GM20431 (cell line): ENCODE data around the gene PIK3C2B.

ENCODE experiments used
- in situ Hi-C: fragments of 300-500 bp; cut with MseI, MboI; formaldehyde crosslinking; loops from one replicate; pipeline ENCODE4 v1.15.0; 2020; ENCODE audit warnings: low sequenced_read_pairs; ENCODE audit not compliant: unreplicated experiment

Gene PIK3C2B

DNA sequence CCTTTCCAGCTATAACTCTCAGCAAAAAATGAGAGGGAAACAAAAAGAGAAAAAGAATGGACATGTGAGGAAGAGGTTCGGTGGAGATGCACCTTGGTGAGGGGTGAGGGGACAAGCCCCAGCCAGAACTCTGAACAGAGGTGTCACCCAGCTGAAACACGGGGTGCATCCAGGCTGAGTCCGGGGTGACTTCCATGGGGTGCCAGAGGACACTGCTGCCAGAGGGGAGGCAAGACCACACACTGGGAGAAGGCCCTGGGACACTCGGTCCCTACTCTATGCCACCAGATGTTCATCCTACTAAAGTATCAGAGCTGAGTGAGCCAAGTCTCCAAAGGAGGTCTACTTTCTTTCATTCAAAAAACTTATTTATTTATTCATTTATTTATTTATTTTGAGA is 46.9 kb downstream of the PIK3C2B start:
- in situ Hi-C loops: loop anchor here (10.0 kb wide), 1 partner anchor 57 kb away; no protein-coding TSS in a partner anchor

DNA sequence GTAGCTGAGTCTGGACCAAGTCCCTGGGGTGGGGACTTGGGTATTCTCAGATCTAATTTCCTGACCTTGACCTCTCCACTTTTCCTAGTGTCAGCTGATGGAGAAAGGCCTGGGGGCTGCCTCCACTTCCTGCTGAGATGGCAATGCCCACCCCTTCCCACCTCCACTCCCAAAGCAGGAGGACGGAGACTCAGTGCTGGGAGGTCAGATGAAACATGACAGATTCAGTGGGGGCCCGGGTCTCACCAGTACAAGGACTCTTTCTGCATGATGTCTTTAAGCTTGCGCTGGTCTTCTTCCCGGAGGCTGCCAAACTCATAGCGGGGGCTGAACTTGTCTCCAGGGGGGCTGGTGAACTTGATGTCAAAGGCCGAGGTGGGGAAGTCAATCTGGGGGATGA is 47.4 kb downstream of the PIK3C2B start:
- in situ Hi-C loops: loop anchor here (10.0 kb wide), 1 partner anchor 58 kb away; no protein-coding TSS in a partner anchor

DNA sequence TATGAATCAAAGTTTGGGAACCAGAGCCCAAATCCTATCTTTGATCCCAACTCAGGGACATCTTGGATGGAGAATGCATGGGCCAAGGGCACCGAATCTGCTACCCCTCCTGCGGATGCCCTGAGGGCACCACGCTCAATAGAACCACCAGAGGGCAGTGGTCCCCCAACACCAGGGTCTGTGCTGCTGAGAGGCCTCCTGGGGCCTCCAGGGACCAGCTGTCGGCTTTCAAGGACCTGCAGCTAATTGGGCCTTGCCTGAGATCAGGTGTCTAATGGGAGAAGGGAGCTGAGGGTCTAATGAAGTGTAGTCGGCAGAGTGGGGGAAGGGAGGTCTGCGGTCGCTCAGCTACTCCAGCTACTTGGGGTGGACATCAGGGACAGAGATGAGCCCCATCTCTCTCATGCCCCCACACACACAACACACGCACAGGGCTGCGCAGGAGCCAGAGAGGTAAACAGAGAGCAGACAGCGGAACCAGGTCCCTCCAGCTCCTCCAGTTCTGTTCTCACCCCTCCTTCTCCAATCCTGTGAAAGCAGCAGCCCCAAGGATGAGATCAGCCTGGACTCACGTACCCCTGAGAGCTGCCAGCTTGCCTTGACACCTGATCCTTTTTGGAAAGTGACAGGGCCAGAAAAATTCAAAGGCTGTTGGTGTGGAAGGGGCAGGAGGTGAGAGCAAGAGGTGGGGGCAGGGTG is 48.0 kb downstream of the PIK3C2B start:
- in situ Hi-C loops: loop anchor here (10.0 kb wide), 1 partner anchor 58 kb away; no protein-coding TSS in a partner anchor

DNA sequence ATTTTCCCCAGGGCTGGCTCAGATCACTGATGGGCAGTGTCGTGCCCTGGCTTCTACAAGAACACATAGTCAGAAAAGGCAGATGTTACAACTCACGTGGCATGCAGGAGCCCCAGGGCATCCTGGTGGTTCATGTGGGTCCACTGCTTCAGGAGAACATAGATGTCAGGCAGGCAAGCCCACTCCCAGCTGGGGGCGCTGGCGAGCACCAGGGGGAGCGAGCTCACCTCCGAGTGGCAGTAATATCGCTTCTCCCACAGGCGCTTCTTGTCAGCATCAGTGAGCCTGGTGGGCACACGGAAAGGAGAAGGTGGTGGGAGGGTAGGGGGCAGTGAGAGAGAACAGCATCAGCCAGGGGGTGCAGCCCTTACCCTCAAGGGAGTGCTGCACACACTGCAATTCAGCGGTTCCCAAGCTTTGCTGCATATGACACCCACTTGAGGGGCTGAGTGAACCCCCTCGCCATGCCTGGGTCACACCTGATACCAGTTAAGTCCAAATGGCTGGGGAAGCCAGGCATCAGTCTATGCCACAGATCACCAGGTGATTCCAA is 48.7 kb downstream of the PIK3C2B start:
- in situ Hi-C loops: loop anchor here (10.0 kb wide), 1 partner anchor 59 kb away; no protein-coding TSS in a partner anchor
